ENCODE measurements around the gene COL7A1.
A peak's percentile ranks its signal among the peaks of the same experiment; 100 is the strongest.

COL7A1 gene

GRCh38 chr3:48528048-48528447, 67.1 kb downstream of the COL7A1 start:
- ATAC-seq: no peak

DNA sequence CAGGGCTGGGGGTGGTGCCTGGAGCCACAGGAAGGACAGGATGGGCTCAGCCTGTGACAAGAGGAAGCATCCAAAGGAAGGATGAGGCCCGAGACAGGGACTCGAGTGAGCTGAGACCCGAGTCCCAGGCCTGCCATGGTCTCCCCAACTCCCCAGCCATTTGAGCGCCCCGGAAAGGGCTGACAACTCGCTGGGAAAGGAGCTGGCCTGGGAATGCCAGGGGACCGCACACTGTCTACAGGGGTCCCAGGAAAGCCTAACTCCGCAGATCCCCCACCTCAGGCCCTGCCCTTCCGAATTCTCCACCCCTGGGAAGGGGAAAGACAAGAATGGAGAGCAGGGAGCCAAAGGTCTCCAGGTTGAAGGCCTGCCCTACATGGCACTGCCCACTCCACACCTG, 70.2 kb downstream of the COL7A1 start:
- ATAC-seq (no peak), DNase-seq (no peak)
- H3K4me1 Mint-ChIP-seq: peaks cover 17% of the 10 kb centered on the region
- H3K27me3 Mint-ChIP-seq: no peaks in the 10 kb centered on the region
- H3K9me3 Mint-ChIP-seq: no peaks in the 10 kb centered on the region
- H3K4me3 Mint-ChIP-seq: no peak overlapping the region
- no peak overlapping the region for H3K27ac Mint-ChIP-seq

More at GRCh38 chr3:48528048-48528447, 67.1 kb downstream of the COL7A1 start:
- no peaks in the 10 kb centered on the region for H3K27me3 Mint-ChIP-seq
- DNase-seq: no peak
- H3K27ac Mint-ChIP-seq: no peak overlapping the region
- peaks cover 6% of the 10 kb centered on the region for H3K4me1 Mint-ChIP-seq
- H3K4me3 Mint-ChIP-seq: no peak overlapping the region
- no peaks in the 10 kb centered on the region for H3K9me3 Mint-ChIP-seq

GRCh38 chr3:48521635-48522034, 73.5 kb downstream of the COL7A1 start:
- no peak for DNase-seq
- Mint-ChIP-seq H3K27me3 (no peaks in the 10 kb centered on the region), H3K4me1 (peaks cover 49% of the 10 kb centered on the region), H3K9me3 (no peaks in the 10 kb centered on the region), H3K27ac (peak overlapping the region in 1 of 2 donors; percentile 34), H3K4me3 (no peak overlapping the region)
- ATAC-seq: no peak

- Mint-ChIP-seq H3K9me3 (no peaks in the 10 kb centered on the region), H3K4me1 (peaks cover 70% of the 10 kb centered on the region), H3K27ac (no peak overlapping the region), H3K27me3 (no peaks in the 10 kb centered on the region), H3K4me3 (no peak overlapping the region)
- ATAC-seq (no peak), DNase-seq (no peak)
These were observed 75.9 kb downstream of the COL7A1 start for GRCh38 chr3:48519277-48519643.

- no peak overlapping the region for H3K4me3 Mint-ChIP-seq
- no peak for DNase-seq
- H3K9me3 Mint-ChIP-seq: no peaks in the 10 kb centered on the region
- ATAC-seq: peak; percentile 47
- H3K4me1 Mint-ChIP-seq: peaks cover 73% of the 10 kb centered on the region
- no peaks in the 10 kb centered on the region for H3K27me3 Mint-ChIP-seq
- H3K27ac Mint-ChIP-seq: peak overlapping the region in 1 of 2 donors; percentile 63
These were observed 76.4 kb downstream of the COL7A1 start for GRCh38 chr3:48518638-48519276.

DNA sequence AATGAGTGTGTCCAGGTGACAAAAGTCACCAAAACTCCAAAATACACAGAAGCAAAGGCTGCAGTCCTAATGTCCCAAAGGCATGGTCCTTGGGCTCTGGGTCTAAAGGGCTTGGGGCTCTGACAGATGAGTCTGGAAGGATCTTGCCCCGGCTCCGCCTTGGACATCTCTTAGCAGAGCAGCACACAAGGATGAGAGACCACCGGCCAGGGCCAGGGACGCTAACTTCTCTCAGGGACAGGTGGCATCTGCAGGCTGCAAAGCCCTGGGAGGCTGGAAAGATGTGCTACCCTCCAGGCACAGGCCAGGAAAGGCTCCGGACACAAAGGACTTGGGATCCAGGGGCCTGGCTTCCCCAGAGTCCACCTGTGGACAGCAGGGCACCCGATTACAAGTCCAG, 77.1 kb downstream of the COL7A1 start:
- DNase-seq (no peak), ATAC-seq (no peak)
- Mint-ChIP-seq H3K4me1 (peaks cover 69% of the 10 kb centered on the region), H3K9me3 (no peaks in the 10 kb centered on the region), H3K27ac (no peak overlapping the region), H3K4me3 (no peak overlapping the region), H3K27me3 (no peaks in the 10 kb centered on the region)

DNA sequence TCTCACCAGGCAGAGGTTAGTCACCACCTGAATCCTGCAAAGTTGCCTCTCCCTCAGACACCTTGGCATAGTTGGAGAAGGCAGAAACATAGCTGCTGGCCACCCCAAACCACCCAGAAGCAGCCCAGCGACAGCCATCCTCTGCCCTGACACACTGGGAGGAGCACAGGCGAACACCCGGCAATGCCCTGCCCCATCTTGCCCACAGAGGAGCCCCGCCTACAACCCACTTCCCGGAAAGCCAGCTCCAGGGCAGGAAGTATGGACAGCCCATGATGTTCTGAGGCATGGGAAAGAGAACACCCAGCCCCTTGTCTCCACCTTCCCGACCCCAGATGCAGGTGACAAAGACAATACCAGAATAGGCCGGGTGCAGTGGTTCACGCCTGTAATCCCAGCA, 78.6 kb downstream of the COL7A1 start:
- peak overlapping the region in 1 of 2 donors; percentile 78 for H3K27ac Mint-ChIP-seq
- H3K9me3 Mint-ChIP-seq: no peaks in the 10 kb centered on the region
- H3K27me3 Mint-ChIP-seq: no peaks in the 10 kb centered on the region
- ATAC-seq (peak; percentile 46), DNase-seq (peak in 1 of 2 donors; percentile 37)
- peaks cover 69% of the 10 kb centered on the region for H3K4me1 Mint-ChIP-seq
- H3K4me3 Mint-ChIP-seq: no peak overlapping the region

DNA sequence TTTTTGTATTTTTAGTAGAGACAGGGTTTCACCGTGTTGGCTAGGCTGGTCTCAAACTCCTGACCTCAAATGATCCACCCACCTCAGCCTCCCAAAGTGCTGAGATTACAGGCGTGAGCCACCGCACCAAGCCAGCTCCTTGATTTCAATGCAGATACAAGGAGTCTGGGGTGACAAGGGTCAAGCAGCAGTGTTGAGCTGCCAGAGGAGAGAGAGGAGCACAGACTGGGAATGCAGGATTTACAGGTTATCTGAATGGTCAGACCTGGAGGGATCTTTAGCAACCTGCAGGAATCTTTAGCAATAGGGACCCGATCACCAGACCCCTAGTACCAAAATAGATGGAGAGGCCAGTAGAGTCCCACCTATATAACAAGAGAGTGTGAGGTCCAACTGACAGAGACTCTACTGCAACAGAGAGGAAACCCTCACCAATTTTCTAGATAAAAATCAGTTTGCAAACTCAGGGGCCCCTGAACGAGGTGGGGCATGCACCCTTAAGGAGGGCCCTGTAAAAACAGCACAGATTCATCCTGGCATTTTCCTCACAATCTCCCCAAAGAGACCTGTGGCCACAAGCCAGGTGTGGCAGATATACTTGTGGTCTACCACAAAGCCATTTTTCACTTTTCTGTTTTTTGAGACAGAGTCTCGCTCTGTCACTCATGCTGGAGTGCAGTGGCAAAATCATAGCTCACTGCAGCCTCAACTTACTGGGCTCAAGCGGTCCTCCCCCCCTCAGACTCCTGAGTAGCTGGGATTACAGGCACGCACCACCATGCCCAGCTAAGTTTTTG, 80.5 kb downstream of the COL7A1 start:
- no peak overlapping the region for H3K4me3 Mint-ChIP-seq
- peak in 1 of 2 donors; percentile 26 for DNase-seq
- no peak overlapping the region for H3K27ac Mint-ChIP-seq
- H3K9me3 Mint-ChIP-seq: no peaks in the 10 kb centered on the region
- peaks cover 56% of the 10 kb centered on the region for H3K4me1 Mint-ChIP-seq
- H3K27me3 Mint-ChIP-seq: no peaks in the 10 kb centered on the region
- peak; percentile 73 for ATAC-seq

Measured in stimulated activated naive CD8-positive, alpha-beta T cell treated with anti-CD3 and anti-CD28 coated beads, Interleukin-15, amount 100 ng/mL, for 72 hours (primary cell).